Stimulated activated CD8-positive, alpha-beta memory T cell treated with anti-CD3 and anti-CD28 coated beads, Interleukin-7, amount 100 ng/mL, for 1 hour (primary cell): ENCODE data around the gene MGAT5B.
A peak's percentile ranks its signal among the peaks of the same experiment; 100 is the strongest.
"Not testable (repeated sequence)": the region's sequence is repeated elsewhere in the genome, so short reads cannot be mapped to it uniquely, and the experiment has no call there.

ENCODE experiments used
- DNase-seq, 2 donors: peaks; one replicate each; pipeline ENCODE4 v3.0.0-alpha.2; 2020; ENCODE audit warnings: low read depth in 2 of 2

MGAT5B gene

DNA sequence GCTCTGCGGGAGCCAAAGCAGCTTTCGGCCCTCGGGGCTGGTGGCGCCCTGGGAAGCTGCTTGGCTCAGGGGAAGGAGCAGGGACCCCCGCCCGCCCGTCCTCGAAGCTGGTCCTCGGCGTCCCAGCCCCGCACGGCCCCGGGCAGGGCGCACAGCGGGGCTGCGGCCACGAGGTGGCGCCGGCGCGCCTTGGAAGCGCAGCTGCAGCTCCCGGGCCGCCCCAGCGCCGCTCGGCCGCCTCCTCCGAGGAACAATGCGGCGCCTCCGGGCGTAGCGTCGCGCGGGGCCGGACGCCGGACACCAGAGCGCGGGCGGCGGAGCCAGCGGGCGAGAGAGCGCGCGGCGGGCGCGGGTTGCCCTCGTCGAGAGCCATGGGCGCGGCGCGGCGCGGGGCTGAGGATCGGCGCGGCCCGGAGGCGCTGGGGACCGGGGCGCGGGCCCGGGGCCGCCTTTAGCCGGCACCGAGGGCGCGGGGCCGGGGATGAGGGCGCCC, at the start of gene MGAT5B:
MGAT5B (plus strand) TSS at position 229 of the 493 bp plus-strand sequence. CDS start 626 bp downstream, outside the sequence.
- peak; percentile 52 to 53 for DNase-seq

DNA sequence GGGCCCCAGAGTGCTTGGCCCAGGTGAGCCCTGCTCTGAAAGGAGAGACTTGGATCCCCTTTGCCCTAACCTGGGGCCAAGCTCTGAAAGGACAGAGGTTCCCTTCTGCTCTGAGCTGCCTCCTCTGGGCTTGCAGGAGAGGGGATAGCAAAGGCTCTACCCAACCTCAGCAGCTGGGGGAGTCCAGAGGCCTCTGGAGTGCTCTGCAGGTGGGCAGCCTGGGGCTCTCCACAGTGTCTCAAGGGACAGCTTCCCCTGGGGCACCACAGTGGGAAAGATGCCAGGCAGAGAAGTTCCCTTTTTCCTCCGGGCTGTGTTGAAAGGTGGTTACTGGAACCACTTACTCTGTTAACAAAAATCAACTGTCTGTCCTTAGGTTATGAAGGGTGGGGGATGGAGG, 48.2 kb upstream of the MGAT5B start:
- DNase-seq: no peak

DNA sequence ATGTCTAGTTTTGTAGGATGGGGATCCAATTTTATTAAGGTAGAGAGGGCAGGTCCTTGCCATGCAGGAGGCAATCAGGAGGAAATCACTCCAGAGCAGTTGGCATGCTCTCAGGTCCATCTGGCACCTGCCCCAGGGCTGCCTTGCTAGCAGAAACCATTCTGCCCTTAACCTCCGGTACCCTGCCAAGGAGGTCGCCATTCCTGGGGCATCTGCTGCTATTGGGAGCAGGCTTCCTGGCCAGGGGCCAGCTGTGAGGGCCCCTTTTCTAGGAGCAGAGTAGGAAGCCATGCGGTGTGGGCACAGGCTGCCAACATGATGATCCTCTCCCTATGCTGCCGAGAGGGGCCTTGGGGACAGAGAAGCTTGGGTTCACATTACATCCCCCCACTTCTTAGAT, 47.6 kb upstream of the MGAT5B start:
- no peak for DNase-seq

DNA sequence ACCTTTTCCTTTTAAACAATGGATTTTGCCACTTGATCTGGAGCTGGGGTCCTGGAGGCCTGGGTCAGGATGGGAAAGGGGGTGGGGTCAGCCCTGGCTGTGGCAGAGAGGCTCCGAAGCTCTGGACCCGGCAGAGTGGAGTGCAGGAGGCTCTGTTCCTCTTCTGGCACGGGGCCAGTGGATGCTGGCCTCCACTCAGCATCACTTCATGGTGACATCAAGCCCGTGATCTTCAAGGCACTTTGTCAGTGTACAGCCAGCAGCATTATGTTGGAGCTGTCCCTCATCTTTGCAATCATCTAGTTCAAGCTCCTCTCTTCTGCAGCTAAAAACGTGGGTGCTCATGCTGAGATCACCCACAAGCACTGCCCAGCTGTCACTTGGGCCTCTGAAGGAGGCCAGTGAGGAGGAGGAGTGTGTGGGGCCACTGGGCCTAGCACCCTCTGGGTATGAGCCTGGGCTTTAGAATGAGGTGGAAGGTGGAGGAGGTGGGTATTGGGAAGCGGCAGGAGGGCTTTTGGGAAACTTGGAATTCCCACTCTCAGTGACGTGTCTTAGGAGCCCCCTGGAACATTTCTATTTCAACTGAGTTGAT, 45.9 kb upstream of the MGAT5B start:
- DNase-seq: no peak

GRCh38 chr17:76824093-76824492, 44.1 kb upstream of the MGAT5B start:
- no peak for DNase-seq

- no peak for DNase-seq
Measured at GRCh38 chr17:76826330-76827068, 41.7 kb upstream of the MGAT5B start.

DNA sequence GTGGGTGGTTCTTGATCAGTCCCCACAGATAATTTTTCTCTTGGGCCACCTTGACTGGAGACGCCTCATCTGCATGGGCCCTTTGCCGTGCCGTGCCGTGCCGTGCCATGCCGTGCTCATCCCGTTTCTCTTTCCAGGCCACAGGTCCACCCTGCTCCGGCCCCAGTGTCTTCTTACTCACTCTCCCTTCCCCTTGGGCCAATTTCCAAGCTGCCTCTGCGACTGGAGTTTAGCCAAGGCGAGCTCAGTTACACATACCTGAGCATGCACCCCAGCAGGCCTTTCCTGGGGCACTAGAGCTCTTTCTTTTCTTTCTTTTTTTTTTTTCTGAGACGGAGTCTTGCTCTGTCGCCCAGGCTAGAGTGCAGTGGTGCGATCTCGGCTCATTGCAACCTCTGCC, 40.5 kb upstream of the MGAT5B start:
- no peak for DNase-seq

DNA sequence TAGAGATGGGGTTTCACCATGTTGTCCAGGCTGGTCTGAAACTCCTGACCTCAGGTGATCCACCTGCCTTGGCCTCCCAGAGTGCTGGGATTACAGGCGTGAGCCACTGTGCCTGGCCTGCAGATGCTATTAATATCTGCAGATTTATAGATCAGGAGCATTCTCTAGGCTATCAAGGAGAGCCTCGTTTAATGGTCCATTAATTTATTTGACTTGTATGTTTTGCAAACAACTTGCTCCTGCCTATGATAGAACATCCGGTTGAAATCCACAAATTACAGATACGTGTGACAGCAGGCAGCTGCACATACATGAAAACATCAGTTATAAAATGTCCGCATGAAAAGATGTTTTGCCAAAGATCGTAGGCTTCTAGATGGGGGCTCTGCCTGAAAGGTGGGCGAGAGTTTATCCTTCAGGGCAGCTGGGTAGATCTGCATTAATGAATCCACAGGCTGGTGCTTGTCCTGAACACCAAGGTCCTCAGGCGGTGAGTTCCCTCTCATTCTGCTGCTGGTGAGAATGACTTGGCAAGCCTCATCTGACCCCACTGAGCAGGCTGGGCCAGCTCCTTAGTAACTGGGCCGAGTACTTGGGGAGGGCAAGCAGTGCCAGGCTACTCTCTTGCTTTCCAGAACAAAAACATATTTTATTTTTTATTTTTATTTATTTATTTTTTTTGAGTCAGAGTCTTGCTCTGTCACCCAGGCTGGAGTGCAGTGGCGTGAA, 37.1 kb upstream of the MGAT5B start:
- no peak for DNase-seq

DNA sequence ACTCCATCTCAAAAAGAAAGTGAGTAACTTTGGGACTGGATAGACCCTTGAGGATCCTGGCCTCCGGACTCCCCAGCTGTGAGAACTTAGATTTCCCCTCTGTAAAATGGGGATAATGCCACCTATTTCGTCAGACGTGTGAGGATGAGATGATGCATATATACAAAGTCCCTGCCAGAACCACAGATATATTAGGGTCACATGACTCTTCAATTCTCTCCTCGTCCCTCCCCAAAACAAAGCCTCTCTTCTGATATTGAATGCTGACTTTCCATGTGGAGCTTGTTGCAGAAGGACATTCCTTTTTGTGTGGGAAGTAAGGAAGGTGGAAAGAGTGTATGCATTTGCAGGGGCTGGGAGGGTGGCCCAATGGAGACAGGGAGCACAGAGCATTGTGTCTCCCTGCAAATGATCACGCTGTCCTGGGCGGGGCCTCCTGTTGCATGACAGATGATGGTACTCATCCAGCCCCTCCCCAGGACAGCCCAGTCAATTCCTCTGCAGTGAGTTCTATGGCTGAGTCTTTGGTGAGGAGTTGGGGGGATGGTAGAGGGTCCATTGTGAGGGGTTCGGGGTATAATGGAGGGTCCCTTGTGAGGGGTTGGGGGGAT, 35.1 kb upstream of the MGAT5B start:
- DNase-seq: no peak

DNA sequence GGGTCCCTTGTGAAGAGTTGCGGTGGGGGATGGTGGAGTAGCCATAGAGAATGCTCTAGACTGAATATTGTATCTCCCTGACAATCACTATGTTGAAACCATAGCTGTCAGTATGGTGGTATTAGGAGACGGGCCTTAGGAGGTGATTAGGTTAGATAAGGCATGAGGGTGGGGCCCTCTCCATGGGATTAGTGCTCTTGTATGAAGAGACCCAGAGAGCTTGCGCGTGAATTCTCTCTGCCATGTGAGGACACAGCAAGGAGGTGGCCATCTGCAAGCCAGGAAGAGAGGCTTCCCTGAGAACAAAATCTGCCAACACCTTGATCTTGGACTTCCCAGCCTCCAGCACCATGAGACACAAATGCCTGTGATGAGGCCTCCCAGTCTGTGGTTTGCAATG, 34.5 kb upstream of the MGAT5B start:
- DNase-seq: no peak

- DNase-seq: no peak
Measured at GRCh38 chr17:76834870-76835269, 33.3 kb upstream of the MGAT5B start.

DNA sequence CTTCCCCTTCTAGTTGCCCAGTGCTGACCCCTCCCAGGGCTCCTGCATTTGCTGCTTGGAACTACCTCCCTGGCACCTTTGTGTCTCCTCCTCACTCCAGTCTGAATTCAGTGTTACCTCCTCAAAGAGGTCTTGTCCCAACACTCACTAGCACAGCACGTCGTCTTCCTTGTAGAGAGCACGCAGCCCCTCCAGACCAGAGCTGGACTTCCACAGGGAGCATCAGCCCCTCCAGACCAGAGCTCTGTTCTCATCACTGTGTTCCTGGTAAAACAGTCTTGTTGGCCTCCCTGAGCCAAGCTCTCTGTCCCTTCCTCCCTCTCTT, 27.8 kb upstream of the MGAT5B start:
- no peak for DNase-seq

DNA sequence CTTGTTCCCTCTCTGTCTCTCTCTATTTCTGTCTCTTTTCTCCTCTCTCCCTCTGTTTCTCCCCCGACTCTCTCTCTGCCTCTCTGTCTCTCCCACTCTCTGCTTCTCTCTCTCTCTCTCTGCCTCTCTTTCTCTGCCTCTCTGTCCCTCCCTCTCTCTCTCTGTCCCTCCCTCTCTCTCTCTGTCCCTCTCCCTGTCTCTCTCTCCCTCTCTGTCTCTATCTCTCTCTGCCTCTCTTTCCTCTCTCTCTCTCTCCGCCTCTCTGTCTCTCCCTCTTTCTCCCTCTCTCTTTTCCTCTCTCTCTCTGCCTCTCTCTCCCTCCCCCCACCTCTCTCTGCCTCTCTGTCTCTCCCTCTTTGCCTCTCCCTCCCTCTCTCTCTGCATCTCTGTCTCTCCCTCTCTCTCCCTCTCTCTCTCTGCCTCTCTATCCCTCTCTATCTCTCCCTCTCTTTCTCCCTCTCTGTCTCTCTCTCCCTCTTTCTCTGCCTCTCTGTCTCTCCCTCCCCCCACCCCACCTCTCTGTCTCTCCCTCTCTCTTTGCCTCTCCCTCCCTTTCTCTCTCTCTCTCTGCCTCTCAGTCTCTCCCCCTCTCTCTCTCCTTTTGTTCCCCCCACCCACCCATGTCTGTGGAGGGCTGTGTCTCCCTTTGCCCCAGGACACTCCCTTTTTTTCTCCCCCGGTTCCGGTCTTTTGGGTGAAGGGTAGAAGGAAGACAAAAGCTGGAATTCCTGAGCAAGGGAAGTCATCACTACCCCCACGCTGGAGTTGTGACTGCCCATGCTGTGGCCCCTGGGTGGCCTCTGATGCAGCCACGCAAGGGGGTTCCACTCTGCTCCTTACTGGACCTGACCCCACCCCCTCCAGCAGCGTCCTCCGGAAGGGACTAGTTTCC, 27.1 kb upstream of the MGAT5B start:
- DNase-seq: no peak

- no peak for DNase-seq
Measured at GRCh38 chr17:76841776-76842405, 26.3 kb upstream of the MGAT5B start.

DNA sequence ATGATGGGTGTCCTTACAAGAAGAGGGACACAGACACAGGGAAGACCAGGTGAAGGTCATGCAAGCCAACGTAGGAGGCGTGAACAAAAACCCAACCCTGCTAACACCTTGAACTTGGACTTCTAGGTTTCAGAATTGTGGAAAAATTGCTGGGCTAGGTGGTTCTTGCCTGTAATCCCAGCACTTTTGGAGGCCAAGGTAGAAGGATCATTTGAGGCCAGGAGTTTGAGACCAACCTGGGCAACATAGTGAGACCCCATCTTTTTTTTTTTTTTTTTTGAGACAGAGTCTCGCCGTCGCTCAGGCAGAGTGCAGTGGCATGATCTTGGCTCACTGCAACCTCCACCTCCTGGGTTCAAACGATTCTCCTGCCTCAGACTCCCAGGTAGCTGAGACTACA, 25.1 kb upstream of the MGAT5B start:
- DNase-seq: not testable (repeated sequence)

DNA sequence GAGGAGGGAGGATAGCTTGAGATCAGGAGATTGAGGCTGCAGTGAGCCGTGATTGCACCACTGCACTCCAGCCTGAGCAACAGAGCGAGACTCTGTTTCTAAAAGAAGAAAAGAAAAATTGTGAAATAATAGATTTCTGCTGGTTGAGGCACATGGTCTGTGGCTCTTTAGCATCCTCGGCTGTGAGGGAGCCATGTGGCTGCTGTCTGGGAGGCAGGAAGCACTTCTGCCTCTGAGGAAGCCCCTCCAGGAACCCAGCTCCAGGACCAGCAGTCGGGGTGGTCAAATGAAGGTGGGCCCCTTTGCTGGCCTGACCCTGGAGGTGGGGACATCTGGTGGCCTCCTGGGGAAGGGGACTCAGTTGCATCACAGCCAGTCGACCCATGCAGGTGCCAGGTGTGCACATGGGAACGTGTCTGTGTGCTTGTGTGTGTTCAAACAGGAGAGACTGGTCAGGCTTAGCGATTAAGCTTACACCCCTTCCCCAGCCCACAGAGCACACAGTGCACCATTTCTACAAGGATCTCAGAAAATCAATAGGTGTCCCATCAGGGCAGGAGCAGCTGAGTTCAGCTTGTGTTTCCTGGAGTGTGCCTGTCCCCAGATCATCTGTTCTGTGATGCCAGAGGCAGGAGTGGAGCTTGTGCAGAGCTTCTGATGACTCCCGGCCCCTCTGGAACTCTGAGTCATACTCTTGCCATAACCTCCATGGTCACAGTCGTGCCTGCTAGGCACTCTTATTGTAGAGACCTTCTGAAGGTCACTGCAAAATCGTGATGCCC, 24.3 kb upstream of the MGAT5B start:
- no peak for DNase-seq

DNA sequence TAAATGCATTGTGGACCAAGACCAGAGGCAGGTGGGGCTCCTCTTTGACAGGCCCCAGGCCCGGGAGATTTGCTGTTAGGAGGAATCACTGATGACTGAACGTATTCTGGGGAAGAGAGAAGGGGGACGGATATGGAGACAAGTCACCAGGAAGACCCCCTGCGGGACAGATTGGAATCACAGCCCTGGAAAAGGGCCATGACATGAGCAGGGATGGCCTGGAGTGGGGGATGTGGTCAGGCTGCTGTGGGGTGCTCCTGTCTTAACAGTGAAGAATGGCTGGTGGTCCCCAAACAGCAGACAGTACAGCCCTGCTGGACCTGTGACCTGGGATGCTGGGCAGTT, 23.7 kb upstream of the MGAT5B start:
- no peak for DNase-seq

GRCh38 chr17:76844846-76845245, 23.4 kb upstream of the MGAT5B start:
- DNase-seq: no peak

DNA sequence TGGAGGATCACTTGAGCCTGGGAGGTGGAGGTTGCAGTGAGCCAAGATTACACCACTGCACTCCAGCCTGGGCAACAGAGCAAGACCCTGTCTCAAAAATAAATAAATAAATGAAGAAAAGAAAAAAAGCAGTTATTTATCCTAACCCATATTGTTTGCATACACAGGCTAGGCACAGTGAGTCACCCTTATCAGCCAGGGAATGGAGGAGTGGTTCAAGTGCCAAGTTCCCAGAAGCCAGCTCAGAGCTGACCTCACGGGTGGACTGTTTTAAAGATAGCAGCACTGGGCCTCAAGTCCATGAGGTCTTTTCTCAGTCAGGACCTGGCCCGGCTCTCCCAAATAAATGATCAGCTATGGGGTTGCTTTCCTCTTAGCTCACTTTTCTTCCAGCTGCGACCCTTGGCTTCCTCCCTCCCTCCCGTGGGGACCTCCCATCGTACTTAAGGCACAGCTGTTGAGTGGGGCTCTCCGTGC, 22.6 kb upstream of the MGAT5B start:
- DNase-seq: no peak

DNA sequence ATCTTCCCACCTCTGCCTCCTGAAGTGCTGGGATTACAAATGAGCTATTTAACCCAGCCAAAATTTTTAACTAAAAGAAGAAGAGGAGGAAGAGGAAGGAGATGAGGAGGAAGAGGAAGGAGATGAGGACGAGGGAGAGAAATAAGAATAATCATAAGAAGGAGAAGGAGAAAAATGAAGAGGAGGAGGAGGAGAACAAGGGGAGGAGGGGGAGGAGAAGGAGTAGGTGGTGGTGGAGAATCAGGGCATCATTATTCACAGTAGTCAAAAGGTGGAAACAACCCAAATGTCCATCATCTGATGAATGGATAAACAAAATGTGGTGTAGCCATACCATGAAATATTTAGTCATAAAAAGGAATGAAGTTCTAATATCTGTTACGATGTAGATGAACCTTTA, 21.2 kb upstream of the MGAT5B start:
- DNase-seq: no peak
